ENCODE results near the gene MYO18A.

- no peak for TF ChIP-seq CTCF (IDR thresholded peaks at IDR 0.05)
- no peak for TF ChIP-seq POLR2A (IDR thresholded peaks at IDR 0.05)
Observed at GRCh38 chr17:29163563-29163962, 16.6 kb downstream of the MYO18A start.
